ENCODE measurements around the gene CD3E. TPM values are rescaled to one million over a fixed set of nuclear protein-coding genes. Genes with fewer than 3 reads are reported as not detected.
A peak's percentile ranks its signal among the peaks of the same experiment; 100 is the strongest.

Gene CD3E
- total and polyA plus RNA-seq, 7 donors, result 0.28 to 42.3 (median 0.92) TPM; not detected in 2

GRCh38 chr11:118267486-118267885 is 37.0 kb upstream of the CD3E start:
- 72 to 90% methylated on average over 4 of the region's 4 CpGs for WGBS, 2 donors
- Histone ChIP-seq H3K4me1 (peaks cover 0 to 4% (median 0%) of the 10 kb centered on the region in 4 donors), H3K36me3 (no peaks in the 10 kb centered on the region), H3K27ac (no peak overlapping the region), H3K4me3 (no peak overlapping the region), H3K27me3 (peaks cover 4 to 44% (median 18%) of the 10 kb centered on the region in 3 donors), H3K9me3 (no peaks in the 10 kb centered on the region)
- intact Hi-C loops (cut with DNase I), result no loop called here
- DNase-seq, result no peak
- TF ChIP-seq POLR2A (IDR thresholded peaks at IDR 0.05), result no peak
- no peak for TF ChIP-seq POLR2AphosphoS5 (IDR thresholded peaks at IDR 0.05)
- TF ChIP-seq, protein P1, sequence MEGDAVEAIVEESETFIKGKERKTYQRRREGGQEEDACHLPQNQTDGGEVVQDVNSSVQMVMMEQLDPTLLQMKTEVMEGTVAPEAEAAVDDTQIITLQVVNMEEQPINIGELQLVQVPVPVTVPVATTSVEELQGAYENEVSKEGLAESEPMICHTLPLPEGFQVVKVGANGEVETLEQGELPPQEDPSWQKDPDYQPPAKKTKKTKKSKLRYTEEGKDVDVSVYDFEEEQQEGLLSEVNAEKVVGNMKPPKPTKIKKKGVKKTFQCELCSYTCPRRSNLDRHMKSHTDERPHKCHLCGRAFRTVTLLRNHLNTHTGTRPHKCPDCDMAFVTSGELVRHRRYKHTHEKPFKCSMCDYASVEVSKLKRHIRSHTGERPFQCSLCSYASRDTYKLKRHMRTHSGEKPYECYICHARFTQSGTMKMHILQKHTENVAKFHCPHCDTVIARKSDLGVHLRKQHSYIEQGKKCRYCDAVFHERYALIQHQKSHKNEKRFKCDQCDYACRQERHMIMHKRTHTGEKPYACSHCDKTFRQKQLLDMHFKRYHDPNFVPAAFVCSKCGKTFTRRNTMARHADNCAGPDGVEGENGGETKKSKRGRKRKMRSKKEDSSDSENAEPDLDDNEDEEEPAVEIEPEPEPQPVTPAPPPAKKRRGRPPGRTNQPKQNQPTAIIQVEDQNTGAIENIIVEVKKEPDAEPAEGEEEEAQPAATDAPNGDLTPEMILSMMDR (IDR thresholded peaks at IDR 0.05), result no peak
- no peak for TF ChIP-seq EP300 (IDR thresholded peaks at IDR 0.05)

DNA sequence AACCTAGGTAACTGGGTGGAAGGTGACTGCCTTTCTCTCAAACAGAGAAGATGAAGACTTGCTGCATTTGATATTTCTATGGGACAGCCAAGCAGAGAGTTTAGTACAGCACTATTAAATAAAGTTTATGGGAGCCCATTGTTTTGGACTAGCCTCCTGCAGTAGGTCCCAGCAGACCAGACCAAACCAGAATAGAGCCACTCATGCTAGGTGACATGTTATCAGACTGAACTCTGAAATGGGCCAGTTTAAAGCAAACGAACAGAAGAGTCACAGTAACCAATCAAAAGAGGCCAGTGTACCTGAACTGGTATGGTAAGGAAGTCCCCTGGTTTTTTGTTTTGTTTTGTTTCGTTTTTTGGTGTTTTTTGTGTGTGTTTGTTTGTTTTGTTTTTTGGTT is 32.5 kb upstream of the CD3E start:
- Histone ChIP-seq H3K4me1 (no peaks in the 10 kb centered on the region), H3K27ac (no peak overlapping the region), H3K27me3 (peaks cover 0 to 29% (median 7%) of the 10 kb centered on the region in 3 donors), H3K36me3 (no peaks in the 10 kb centered on the region), H3K9me3 (no peaks in the 10 kb centered on the region), H3K4me3 (no peak overlapping the region)
- intact Hi-C loops (cut with DNase I), result no loop called here
- 16 to 69% methylated on average over 2 of the region's 2 CpGs for WGBS, 2 donors
- no peak for DNase-seq
- TF ChIP-seq POLR2A (IDR thresholded peaks at IDR 0.05) (no peak), POLR2AphosphoS5 (IDR thresholded peaks at IDR 0.05) (no peak), EP300 (IDR thresholded peaks at IDR 0.05) (no peak)
- TF ChIP-seq, protein P1 (IDR thresholded peaks at IDR 0.05), result no peak

GRCh38 chr11:118274186-118274585 is 30.3 kb upstream of the CD3E start:
- Histone ChIP-seq H3K27ac (peak overlapping the region in 1 of 4 donors; percentile 14), H3K4me3 (no peak overlapping the region), H3K4me1 (no peaks in the 10 kb centered on the region), H3K36me3 (no peaks in the 10 kb centered on the region), H3K9me3 (no peaks in the 10 kb centered on the region), H3K27me3 (peaks cover 0 to 26% (median 7%) of the 10 kb centered on the region in 3 donors)
- WGBS, 2 donors, result 19 to 67% methylated on average over 2 of the region's 2 CpGs
- intact Hi-C loops (cut with DNase I), result no loop called here
- DNase-seq, result no peak
- TF ChIP-seq POLR2A (IDR thresholded peaks at IDR 0.05), result no peak
- TF ChIP-seq EP300 (IDR thresholded peaks at IDR 0.05), result no peak
- TF ChIP-seq POLR2AphosphoS5 (IDR thresholded peaks at IDR 0.05), result no peak
- TF ChIP-seq, protein P1 (IDR thresholded peaks at IDR 0.05), result no peak

GRCh38 chr11:118275176-118275575 is 29.4 kb upstream of the CD3E start:
- DNase-seq, result no peak
- intact Hi-C loops (cut with DNase I), result no loop called here
- Histone ChIP-seq H3K4me3 (no peak overlapping the region), H3K27ac (peak overlapping the region in 1 of 4 donors; percentile 55), H3K36me3 (no peaks in the 10 kb centered on the region), H3K4me1 (no peaks in the 10 kb centered on the region), H3K9me3 (no peaks in the 10 kb centered on the region), H3K27me3 (peaks cover 0 to 27% (median 7%) of the 10 kb centered on the region in 3 donors)
- no peak for TF ChIP-seq POLR2A (IDR thresholded peaks at IDR 0.05)
- peak in 1 of 4 donors; percentile 13 for TF ChIP-seq POLR2AphosphoS5 (IDR thresholded peaks at IDR 0.05)
- 62 to 81% methylated on average over 4 of the region's 4 CpGs for WGBS, 2 donors

DNA sequence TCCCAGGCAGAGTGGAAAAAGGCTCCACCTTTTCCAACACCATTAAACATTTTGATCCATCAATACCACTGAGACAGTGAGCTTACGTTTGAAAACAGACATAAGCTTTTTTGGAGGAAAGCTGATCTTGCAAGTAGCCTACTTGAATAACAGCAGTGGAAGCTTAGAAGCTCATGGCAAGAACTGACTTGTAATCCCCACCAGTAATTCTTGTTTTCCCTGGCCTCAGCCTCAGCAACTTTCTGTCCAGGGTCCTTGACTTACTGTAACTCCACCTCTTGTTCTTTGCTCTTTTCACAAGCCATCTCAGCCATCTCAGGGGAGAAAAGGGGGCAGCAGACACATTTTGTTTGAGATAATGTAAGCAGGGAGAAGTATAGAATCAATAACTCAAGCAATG is 28.1 kb upstream of the CD3E start:
- no peak for TF ChIP-seq POLR2AphosphoS5 (IDR thresholded peaks at IDR 0.05)
- TF ChIP-seq POLR2A (IDR thresholded peaks at IDR 0.05), result no peak
- TF ChIP-seq EP300 (IDR thresholded peaks at IDR 0.05), result no peak
- TF ChIP-seq, protein P1 (IDR thresholded peaks at IDR 0.05), result no peak
- H3K36me3 ChIP-seq, result no peaks in the 10 kb centered on the region
- no peak overlapping the region for H3K4me3 ChIP-seq
- H3K27me3 ChIP-seq, result peaks cover 0 to 27% (median 7%) of the 10 kb centered on the region in 3 donors
- H3K4me1 ChIP-seq, result no peaks in the 10 kb centered on the region
- no peaks in the 10 kb centered on the region for H3K9me3 ChIP-seq
- peak overlapping the region in 1 of 4 donors; percentile 3 for H3K27ac ChIP-seq
- intact Hi-C loops (cut with DNase I), result no loop called here
- DNase-seq, result no peak
- WGBS, 2 donors, result 80 to 90% methylated on average over 1 of the region's 1 CpG
